NOMO-1 treated with dmso at 0.1 percent for 144 hours (cell line): ENCODE results near the gene NRL.
"Not testable (repeated sequence)": the region's sequence is repeated elsewhere in the genome, so short reads cannot be mapped to it uniquely, and the experiment has no call there.

Experiments used
- DNase-seq: peaks from one replicate; lab custom pipeline; 2025; ENCODE audit not compliant: unreplicated experiment; lab: John Stamatoyannopoulos, UW

The NRL gene

GRCh38 chr14:24054646-24055045 lies 60.1 kb downstream of the NRL start:
- no peak for DNase-seq

- DNase-seq, result no peak
Observed at GRCh38 chr14:24054324-24054641, 60.5 kb downstream of the NRL start.

- DNase-seq, result no peak
Observed at GRCh38 chr14:24053548-24054323, 61.0 kb downstream of the NRL start.

DNA sequence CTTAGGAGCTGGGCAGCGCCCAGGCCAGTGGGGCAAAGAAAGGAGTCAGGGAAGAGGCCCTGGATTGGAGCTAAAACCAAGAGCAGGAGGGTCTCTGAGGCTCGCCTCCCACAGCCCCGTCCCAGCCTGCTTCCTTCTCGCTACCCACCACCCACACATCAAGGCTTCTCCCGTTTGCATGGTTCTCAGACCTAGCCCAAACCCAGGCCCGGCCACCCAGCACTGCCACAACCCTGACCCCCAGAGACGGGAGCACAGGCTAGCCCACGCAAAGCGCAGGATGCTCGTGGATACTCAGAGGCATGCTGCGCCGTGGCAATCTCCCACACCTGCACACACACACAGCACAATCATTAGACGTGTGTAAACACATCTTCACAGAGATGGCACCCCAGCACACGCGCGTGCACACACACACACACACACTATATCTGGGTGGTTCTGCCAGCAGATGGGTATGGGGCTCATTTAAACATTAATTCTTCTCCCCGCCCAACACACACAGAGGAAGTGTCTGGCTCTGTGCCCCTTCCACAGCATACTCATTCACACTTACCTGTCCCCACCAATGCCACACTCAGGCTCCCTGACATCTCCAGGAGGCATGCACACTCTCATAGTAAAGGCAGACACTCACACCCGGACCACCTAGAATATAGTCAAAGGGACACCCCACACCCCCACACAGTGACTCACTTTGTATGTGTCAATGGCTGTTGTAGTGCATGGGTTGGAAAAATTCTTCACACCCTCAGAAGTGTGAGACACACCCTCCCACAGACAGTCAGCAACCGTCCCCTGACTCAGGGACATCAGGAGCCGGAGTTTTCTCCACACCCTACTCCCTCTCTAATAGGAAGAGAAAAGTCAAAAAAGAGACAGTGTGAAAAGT lies 61.8 kb downstream of the NRL start:
- no peak for DNase-seq

DNA sequence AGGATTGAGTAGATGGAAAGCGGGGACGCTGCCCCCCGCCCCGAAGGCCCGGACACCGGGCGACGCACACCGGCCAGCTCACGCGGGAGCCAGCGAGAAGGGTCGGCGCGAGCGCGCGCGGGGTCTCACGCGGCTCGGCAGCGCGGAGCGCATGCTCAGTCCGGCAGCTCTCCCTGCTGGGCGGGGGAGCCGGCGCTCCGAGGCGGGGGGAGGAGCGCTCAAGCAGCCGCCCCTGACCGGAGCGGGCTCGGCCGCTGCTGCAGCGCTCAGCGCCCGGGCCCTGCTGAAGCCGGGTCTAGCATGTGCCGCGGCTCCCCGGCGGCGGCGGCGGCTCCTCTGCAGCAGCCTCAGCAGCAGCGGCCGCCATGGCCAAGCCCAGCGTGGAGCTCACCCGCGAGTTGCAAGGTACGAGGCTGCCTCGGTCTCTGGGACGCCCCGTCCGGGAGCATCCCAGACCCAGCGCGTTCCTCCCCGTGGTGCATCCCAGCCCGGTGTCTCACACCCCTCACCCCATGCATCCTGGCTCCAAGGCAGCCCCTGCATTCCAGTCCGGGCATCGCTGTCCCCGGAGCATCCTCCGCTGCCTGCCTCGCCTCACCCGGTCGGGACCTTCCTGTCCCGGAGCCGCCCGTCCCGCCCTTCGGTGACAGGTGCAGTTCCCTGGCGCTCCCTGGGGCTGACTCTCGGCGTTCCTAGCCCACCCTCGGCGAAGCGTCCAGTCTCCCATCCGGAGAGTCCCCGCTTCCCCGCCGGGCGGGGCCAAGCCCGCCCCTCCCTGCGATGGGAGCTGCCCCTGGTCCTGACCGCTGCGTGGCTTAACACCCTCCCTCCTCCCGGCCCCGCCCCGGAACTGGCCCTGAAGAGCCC lies 62.7 kb downstream of the NRL start, which contains the start of gene CARMIL3:
TSS of gene CARMIL3 (plus strand) at position 221 of the 867 bp plus-strand sequence. CDS start at position 366, 145 bp downstream.
- no peak for DNase-seq

DNA sequence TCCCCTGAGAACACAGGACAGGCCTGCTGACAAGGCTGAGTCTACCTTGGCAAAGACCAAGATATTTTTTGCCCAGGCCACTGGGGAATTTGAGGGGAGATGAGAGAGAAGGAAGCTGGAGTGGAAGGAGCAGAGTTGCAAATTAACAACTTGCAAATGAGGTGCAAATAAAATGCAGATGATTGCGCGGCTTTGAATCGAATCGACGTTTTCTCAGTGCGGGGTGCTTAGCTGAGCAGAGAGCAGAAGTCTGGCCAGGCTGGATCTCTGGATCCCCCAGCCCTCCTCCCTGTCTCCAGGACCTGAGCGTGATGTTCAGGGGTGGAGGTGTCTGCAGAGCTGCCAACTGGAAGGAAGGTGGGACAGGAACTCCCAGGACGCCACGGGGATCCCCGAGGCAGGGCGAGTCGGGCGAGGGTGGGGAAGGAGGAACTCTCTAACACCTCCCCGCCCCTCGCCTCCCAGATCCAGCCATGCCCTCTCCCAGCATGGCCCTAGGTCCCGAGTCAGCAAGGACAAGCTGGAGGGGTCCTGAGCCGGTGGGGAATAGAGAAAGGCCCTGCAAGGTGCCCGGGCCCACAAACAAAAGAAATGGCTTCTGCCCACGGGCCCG lies 63.5 kb downstream of the NRL start:
- no peak for DNase-seq

- DNase-seq, result not testable (repeated sequence)
Observed at GRCh38 chr14:24050753-24051152, 64.0 kb downstream of the NRL start.

DNA sequence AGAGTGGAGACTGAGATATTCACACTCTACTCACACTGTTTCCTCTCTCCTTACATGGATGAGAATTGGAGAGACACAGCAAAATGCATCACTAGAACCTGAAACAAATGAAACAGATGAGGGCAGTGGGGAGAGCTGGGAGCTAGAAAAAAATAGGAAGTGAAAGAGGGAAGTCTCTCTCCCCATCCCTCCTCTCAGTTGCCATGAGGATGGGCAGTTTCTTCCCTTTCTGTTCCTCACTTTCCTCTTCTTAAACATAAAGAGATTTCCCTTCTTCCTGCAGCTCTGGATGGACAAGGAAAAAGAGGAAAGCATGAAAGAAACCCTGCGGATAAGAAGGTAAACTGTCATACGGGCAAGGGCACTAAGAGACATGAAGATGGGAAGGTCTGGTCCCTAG lies 65.7 kb downstream of the NRL start:
- not testable (repeated sequence) for DNase-seq

GRCh38 chr14:24042746-24043145 lies 72.0 kb downstream of the NRL start:
- DNase-seq, result no peak

DNA sequence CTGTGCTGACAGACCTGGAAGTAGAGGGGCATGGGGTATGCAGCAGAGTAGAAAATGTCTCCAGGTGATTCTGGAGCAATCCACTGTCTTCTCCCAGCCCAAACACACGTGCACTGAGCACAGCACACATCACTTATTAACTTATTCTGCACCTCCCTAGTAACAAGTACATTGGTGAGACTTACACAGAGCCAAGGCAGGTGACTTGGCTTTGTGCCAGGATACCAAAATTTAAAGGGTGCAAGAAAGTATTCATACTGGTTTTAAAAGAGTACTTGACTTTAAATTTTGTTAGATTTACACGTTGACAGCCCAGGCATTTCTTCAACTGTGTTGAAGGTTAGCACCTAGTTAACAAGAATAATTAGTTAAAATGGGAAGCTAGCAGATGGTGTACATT lies 74.1 kb downstream of the NRL start:
- DNase-seq, result no peak

DNA sequence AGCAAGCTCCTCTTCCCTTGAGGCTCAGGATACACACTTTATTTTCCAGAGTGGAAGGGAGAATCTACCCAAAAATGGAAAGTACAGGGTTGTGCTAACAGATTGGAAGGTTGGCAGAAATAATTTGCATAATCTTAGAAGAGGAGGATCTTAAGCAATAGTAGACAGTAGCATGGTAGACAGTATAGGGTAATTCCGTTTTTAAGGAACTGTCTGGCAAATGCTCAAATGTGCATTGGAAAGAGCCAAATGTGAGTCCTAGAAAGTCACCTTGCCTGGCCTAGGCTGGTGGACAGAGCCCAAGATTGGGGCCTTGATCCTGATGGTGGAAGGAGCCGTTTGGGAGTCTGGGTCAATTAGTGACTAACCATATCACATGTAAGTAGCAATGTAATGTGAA lies 76.1 kb downstream of the NRL start:
- DNase-seq, result no peak

DNA sequence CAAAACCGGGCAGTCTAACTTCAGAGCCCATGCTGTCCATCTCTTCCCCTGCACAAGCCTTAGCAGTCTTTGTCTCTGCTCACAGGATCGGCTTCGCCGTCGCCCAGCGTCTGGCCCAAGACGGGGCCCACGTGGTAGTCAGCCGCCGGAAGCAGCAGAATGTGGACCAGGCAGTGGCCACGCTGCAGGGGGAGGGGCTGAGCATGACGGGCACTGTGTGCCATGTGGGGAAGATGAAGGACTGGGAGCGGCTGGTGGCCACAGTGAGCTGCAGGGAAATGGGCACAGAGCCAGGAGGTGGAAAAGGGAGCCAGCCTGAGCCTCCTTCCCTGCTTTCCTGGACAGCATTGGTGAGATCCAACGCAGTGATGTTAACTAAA lies 77.1 kb downstream of the NRL start:
- no peak for DNase-seq

GRCh38 chr14:24036963-24037657 lies 77.6 kb downstream of the NRL start:
- not testable (repeated sequence) for DNase-seq

DNA sequence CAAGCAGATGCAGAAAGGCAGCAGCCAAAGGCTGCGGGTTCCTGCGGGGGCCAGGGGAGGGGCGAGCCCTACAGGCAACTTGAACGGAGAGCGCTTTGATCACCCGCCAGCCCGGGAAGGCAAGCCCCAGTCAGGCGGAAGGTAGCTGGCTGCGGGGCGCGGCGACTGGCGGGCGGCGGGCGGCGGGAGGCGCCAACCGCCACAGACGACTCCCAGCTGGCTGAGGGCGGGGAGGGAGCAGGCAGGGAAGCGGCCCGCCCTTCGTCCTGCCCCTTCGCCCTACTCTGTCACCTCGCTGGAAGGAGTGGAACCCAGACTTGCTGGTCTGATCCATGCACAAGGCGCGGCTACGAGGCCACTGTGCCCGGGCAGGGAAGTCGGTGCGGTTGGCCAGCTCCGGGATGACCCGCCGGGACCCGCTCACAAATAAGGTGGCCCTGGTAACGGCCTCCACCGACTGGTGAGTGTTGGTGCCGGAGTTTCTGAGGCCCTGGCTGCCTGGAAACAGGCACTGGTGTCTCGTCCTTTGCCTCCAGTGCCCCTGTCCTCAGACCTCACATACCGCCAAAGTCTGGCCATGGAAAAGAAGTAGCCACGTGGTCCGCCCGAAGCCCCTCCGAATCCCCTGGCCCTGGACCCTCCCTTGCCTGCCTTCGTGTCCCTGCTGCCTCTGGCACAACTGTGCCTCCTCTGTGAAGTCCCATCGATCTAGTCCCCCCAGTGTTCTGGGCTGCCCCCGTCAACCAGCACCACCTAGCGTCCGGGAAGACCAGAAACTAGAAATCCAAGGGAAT lies 78.4 kb downstream of the NRL start:
- DNase-seq, result peak; percentile 68

DNA sequence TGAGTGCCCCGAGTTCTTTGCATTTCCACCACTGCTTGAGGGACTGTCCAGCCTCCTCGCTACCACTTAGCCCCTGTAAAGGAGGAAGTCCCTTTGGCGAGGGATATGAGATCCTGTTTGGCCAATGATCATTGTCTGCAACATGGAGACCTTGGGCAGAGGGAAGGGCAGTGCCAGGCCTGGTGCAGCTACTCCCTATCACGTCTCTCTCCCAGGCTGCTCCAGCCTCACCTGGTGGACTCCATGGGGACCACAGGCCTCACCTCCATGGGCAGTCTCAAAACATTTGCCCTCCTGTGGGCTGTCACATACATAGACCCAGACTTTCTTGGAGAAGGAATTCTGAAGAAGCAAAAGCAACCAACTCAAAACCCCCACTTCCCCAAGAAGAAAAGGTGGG lies 79.0 kb downstream of the NRL start:
- DNase-seq, result not testable (repeated sequence)

GRCh38 chr14:24032727-24033418 lies 81.9 kb downstream of the NRL start:
- peak; percentile 61 for DNase-seq

DNA sequence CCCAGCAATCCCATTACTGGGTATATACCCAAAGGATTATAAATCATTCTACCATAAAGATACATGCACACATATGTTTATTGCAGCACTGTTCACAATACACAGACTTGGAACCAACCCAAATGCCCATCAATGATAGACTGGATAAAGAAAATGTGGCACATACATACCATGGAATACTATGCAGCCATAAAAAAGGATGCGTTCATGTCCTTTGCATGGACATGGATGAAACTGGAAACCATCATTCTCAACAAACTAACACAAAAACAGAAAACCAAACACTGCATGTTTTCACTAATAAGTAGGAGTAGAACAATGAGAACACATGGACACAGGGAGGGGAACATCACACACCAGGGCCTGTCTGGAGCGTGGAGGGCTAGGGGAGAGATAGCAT lies 83.4 kb downstream of the NRL start:
- not testable (repeated sequence) for DNase-seq

GRCh38 chr14:24029687-24030086 lies 85.1 kb downstream of the NRL start:
- DNase-seq, result not testable (repeated sequence)
